Gastrocnemius medialis (tissue), 4 donors: Measurements from ENCODE around the gene GLB1L2. TPM values are rescaled to one million over a fixed set of nuclear protein-coding genes. Genes with fewer than 3 reads are reported as not detected.

Experiments used
- ATAC-seq, 2 donors: fragments of 150-250 bp; one replicate each; pipeline ENCODE4 v1.9.1; 2016
- DNase-seq, 2 donors: peaks; one replicate each; pipeline ENCODE4 v3.0.0-alpha.2; 2019
- H3K27ac ChIP-seq, 4 donors: fragments of 200-600 bp; sonication (generic); 1 replicate in 1 of 4; 2 replicates in 3 of 4; pipeline ENCODE4 v1.5.1; 2016 to 2018; ENCODE audit warnings: mild to moderate bottlenecking in 2 of 4, moderate library complexity in 1 of 4
- H3K27me3 ChIP-seq, 3 donors: fragments of 200-600 bp; sonication (generic) in 2 of 3; 1 replicate in 1 of 3; 2 replicates in 2 of 3; pipeline versions ENCODE4 v1.5.1 to v1.6.0; 2016 to 2019; ENCODE audit warnings: mild to moderate bottlenecking in 1 of 3, moderate library complexity in 1 of 3
- H3K36me3 ChIP-seq, 2 donors: fragments of 200-600 bp; sonication (generic) in 1 of 2; one replicate each; pipeline ENCODE4 v1.5.1; 2017 to 2018
- H3K4me1 ChIP-seq, 2 donors: fragments of 200-600 bp; sonication (generic) in 1 of 2; one replicate each; pipeline ENCODE4 v1.5.1; 2016 to 2017; ENCODE audit warnings: mild to moderate bottlenecking in 2 of 2
- H3K4me3 ChIP-seq, 4 donors: fragments of 200-600 bp; sonication (generic) in 3 of 4; 1 replicate in 1 of 4; 2 replicates in 3 of 4; pipeline ENCODE4 v1.5.1; 2016 to 2019; ENCODE audit warnings: mild to moderate bottlenecking in 2 of 4
- H3K9me3 ChIP-seq, 3 donors: fragments of 200-600 bp; sonication (generic) in 2 of 3; 1 replicate in 1 of 3; 2 replicates in 2 of 3; pipeline ENCODE4 v1.5.1; 2016 to 2019
- CTCF ChIP-seq, 5 experiments: fragments of 450-650 bp in 3 of 5; fragments of 200-600 bp in 2 of 5; sonication (generic) in 2 of 5; IDR thresholded peaks in 4 of 5; conservative IDR thresholded peaks in 1 of 5; 1 replicate in 4 of 5; 2 replicates in 1 of 5; pipeline ENCODE4 v1.5.1; 2016 to 2019; ENCODE audit warnings: antibody characterized with exemption in 5 of 5, mild to moderate bottlenecking in 3 of 5, moderate library complexity in 3 of 5
- POLR2A ChIP-seq, 2 donors: fragments of 450-650 bp; IDR thresholded peaks; one replicate each; pipeline ENCODE4 v1.6.1; 2017; ENCODE audit warnings: antibody characterized with exemption in 2 of 2, mild to moderate bottlenecking in 2 of 2, moderate library complexity in 2 of 2
- in situ Hi-C, 4 donors: fragments of 200-750 bp; cut with MboI; loops; one replicate each; pipeline versions ENCODE4 v1.15.0 to v1.8.0; 2017; ENCODE audit warnings: low sequenced_read_pairs in 4 of 4
- intact Hi-C: fragments of 100-400 bp; cut with DNase I; formaldehyde crosslinking; loops from one replicate; pipeline ENCODE4 v1.15.1; 2023; ENCODE audit warnings: low total_unique reads
- total RNA-seq, 4 donors: library from RNA; depleted of rRNA; stranded (reverse); fragments of >200 nt; gene quantifications; one replicate each; pipeline versions ENCODE4 v1.1.0 to v1.2.3, GENCODE V29; 2016

GLB1L2 gene
- total RNA-seq, 4 donors from 2014 or later = 0.33 to 2.9 (median 0.76) TPM; not detected in 1

- Histone ChIP-seq H3K27ac (no peak overlapping the region), H3K9me3 (no peaks in the 10 kb centered on the region), H3K4me1 (no peaks in the 10 kb centered on the region), H3K4me3 (no peak overlapping the region), H3K36me3 (no peaks in the 10 kb centered on the region), H3K27me3 (no peaks in the 10 kb centered on the region)
- in situ Hi-C loops = no loop called here
- TF ChIP-seq POLR2A (IDR thresholded peaks at IDR 0.05) = no peak
- TF ChIP-seq CTCF (IDR thresholded peaks at IDR 0.05 in 4 of 5, conservative IDR thresholded peaks at IDR 0.05 in 1 of 5) = no peak
- intact Hi-C loops = no loop called here
- DNase-seq (no peak), ATAC-seq (no peak)
These were observed 23.3 kb downstream of the GLB1L2 start for GRCh38 chr11:134355136-134355535.

- H3K9me3 ChIP-seq = no peaks in the 10 kb centered on the region
- no peak overlapping the region for H3K27ac ChIP-seq
- intact Hi-C loops (no loop called here), in situ Hi-C loops (no loop called here)
- H3K4me1 ChIP-seq = no peaks in the 10 kb centered on the region
- ATAC-seq (no peak), DNase-seq (no peak)
- H3K27me3 ChIP-seq = no peaks in the 10 kb centered on the region
- H3K36me3 ChIP-seq = no peaks in the 10 kb centered on the region
- no peak for TF ChIP-seq CTCF (IDR thresholded peaks at IDR 0.05 in 4 of 5, conservative IDR thresholded peaks at IDR 0.05 in 1 of 5)
- TF ChIP-seq POLR2A (IDR thresholded peaks at IDR 0.05) = no peak
- no peak overlapping the region for H3K4me3 ChIP-seq
These were observed 23.9 kb downstream of the GLB1L2 start for GRCh38 chr11:134355656-134356055.

GRCh38 chr11:134356656-134357544 is 25.1 kb downstream of the GLB1L2 start:
- Histone ChIP-seq H3K4me3 (no peak overlapping the region), H3K4me1 (no peaks in the 10 kb centered on the region), H3K27ac (no peak overlapping the region), H3K36me3 (no peaks in the 10 kb centered on the region), H3K9me3 (no peaks in the 10 kb centered on the region), H3K27me3 (no peaks in the 10 kb centered on the region)
- DNase-seq = no peak
- in situ Hi-C loops (no loop called here), intact Hi-C loops (no loop called here)
- ATAC-seq = no peak
- TF ChIP-seq POLR2A (IDR thresholded peaks at IDR 0.05) (no peak), CTCF (IDR thresholded peaks at IDR 0.05 in 4 of 5, conservative IDR thresholded peaks at IDR 0.05 in 1 of 5) (no peak)

- Histone ChIP-seq H3K9me3 (no peaks in the 10 kb centered on the region), H3K4me1 (no peaks in the 10 kb centered on the region), H3K27me3 (no peaks in the 10 kb centered on the region), H3K36me3 (no peaks in the 10 kb centered on the region), H3K27ac (no peak overlapping the region), H3K4me3 (no peak overlapping the region)
- in situ Hi-C loops (no loop called here), intact Hi-C loops (no loop called here)
- ATAC-seq = no peak
- TF ChIP-seq POLR2A (IDR thresholded peaks at IDR 0.05) (no peak), CTCF (IDR thresholded peaks at IDR 0.05 in 4 of 5, conservative IDR thresholded peaks at IDR 0.05 in 1 of 5) (no peak)
- no peak for DNase-seq
These were observed 25.7 kb downstream of the GLB1L2 start for GRCh38 chr11:134357545-134357839.
